DMS114 treated with DMSO at 0.1 percent for 48 hours (cell line): ENCODE results near the gene CRIP2.

Source experiments
- DNase-seq: peaks from one replicate; lab custom pipeline; 2025; ENCODE audit not compliant: unreplicated experiment; lab: John Stamatoyannopoulos, UW

Gene CRIP2

DNA sequence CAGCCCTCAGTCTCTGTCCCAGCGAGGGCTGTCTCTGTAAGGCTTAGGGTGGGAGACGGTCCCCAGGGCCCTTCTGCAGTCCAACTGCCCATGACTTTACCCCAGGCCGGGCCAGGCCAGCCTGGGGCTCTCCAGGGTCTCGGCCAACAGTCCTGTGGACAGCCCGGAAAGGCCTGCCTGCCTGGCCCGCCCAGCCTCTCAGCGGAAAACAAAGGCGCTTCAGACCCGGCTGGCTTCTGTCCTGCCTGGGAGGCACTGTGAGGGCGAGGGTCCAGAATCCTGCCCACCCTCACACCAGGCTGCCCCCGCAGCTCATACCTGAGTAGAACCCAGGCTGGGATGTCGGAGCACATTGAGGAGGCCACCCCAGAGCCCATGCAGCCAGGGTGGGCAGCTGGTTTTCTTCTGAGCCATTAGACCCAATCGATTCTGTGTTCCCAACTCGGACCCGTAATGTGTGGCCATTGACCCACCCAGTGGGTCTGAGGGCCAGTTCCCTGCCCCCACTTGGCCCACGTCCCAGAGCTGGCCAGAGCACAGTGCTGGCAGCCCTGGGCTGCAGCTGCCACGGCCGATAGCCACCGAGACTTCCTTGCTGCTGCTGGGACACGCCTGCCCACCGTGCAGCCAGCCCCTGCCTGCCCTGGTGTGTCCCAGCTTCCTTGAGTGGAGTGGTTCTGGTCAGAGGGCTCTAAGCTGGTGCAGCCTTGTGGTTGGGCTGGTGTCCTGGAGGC is 1.6 kb downstream of the CRIP2 start:
- DNase-seq: no peak

- no peak for DNase-seq
Observed at GRCh38 chr14:105476831-105477659, 2.4 kb downstream of the CRIP2 start.

GRCh38 chr14:105477660-105478397 is 3.2 kb downstream of the CRIP2 start:
- DNase-seq: no peak

- no peak for DNase-seq
Observed at GRCh38 chr14:105478398-105479251, 4.0 kb downstream of the CRIP2 start.

GRCh38 chr14:105479431-105480158 is 5.0 kb downstream of the CRIP2 start:
- peak; percentile 26 for DNase-seq

- no peak for DNase-seq
Observed at GRCh38 chr14:105480199-105480746, 5.7 kb downstream of the CRIP2 start.

- DNase-seq: peak; percentile 60
Observed at GRCh38 chr14:105480807-105481801, 6.5 kb downstream of the CRIP2 start.

GRCh38 chr14:105481886-105482457 is 7.4 kb downstream of the CRIP2 start:
- peak; percentile 58 for DNase-seq

DNA sequence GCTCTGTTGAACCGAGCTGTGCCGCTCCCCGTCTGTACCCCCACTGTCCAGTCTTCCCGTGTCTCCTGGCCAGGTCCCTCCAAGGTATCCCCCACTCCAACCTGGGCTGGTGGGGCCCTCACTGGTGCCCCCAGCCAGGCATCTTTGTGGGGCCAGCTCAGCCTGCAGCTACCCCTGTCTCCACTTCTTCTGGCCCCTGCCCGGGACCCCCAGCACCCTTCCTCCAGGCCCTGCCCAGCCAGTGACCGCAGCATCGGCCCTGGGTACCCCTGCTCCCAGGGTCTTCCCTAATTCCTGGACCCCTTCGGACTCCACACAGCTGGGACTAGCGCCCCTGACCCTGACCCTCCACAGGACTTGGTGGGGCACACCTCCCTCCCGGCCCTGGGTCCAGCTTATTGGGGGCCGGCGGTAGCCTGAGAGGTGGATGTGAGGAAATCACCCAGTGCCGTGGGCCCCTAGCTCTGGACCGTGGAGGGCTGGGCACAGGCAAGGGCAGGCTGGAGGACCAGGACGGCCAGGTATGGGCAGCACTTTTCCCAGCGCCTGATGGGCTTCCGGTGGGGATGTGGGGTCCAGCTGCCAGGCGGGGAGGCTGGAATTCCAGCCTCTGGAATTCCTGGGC is 8.0 kb downstream of the CRIP2 start:
- no peak for DNase-seq

- no peak for DNase-seq
Observed at GRCh38 chr14:105483300-105484068, 8.9 kb downstream of the CRIP2 start.

GRCh38 chr14:105484069-105484996 is 9.7 kb downstream of the CRIP2 start:
- DNase-seq: no peak

DNA sequence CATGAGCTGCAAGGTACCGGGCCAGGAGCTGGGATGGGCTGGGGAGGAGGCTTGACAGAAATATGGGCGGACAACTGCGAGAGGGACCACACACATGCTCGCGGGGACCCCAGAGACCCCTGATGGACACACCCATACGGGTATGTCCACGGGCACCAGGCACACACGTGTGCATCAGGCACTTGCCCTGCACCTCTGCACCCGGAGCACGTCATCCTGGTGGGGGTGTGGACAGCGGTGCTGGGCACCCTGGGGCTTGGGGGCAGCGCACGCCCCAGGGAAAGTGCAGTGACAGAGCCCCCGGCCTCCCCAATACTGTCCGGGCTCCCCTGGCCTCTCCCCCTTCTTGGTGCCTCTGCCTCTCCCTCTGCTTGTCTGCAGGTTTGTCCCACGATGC is 10.4 kb downstream of the CRIP2 start:
- DNase-seq: no peak

- peak; percentile 8 for DNase-seq
Observed at GRCh38 chr14:105485739-105486162, 11.1 kb downstream of the CRIP2 start.

DNA sequence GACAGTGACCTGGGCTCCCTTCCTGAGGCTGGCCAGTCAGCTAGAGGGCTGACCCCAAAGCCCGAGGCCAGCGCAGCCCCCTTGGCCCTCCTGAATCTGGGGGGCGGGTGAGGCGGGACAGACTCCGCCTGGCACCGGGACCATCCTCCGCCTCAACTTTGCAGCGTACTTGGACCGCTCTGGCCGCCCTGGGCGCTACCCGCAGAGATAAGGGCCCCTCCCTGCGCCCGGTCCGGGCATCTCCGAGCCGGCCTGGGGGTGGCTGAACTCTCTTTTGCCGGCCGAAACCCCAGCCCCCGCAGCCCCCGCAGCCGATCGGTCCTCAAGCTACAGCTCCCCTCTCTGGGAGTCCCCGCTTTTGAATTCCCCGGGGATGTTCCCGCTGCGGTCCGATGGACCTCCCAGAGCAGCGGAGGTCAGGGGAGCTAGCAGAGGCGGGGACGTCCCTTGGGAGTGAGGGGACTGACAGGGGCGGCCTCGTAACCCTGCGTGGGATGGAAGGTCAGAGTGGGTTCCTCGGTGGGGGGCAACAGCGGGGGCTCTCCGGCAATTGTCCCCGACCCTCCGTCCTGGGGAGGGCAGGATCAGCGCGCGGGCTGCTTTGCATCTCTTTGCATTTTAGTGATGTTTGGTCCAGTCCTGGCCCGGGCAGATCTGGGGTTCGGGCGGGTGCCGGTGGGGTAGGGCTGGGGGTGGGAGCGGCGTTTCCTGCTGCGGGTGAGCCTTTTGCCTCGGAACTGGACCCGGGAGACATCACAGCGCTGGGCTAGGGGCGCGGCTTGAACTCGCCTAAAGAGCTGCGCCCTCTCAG is 11.7 kb downstream of the CRIP2 start, which contains the start of gene CRIP1:
CRIP1 (plus strand) TSS at position 724 of the 811 bp plus-strand sequence. CDS start 374 bp downstream, outside the sequence.
- DNase-seq: no peak

DNA sequence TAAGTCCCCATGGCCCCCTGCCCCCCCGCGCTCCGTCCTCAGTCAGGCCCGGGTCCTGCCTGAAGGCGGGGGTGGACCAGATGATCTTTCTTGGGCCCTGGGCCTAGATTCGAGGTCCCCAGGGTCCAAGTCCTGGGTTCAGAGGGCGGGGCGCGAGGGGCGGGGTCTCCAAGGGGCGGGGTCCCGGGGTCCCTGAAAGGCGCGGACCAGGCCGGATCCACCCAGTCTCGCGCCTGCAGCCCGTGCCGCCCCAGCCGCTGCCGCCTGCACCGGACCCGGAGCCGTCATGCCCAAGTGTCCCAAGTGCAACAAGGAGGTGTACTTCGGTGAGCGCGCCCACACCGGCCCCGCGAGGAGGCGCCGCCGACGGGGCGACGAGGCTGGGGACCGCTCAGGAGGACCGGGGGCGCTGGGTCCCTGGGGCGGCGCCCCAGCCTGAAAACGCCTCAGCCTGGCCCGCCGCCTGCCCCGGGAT is 12.4 kb downstream of the CRIP2 start:
- no peak for DNase-seq
